A549 treated with Hydrocortisone at 1 μM for 4 hours (cell line): ENCODE data around the gene SLU7. TPM values are rescaled to one million over a fixed set of nuclear protein-coding genes. Genes with fewer than 3 reads are reported as not detected.

Experiments
- total RNA-seq: library from RNA; stranded (reverse); fragments of 200-300 nt; extraction: Qiagen RNA extraction; gene quantifications from 5 replicates; pipeline ENCODE4 v1.2.3, GENCODE V29; 2022

Gene SLU7
- total RNA-seq: 36.2 to 67.7 TPM (median 43.2 TPM) in 5 replicates

DNA sequence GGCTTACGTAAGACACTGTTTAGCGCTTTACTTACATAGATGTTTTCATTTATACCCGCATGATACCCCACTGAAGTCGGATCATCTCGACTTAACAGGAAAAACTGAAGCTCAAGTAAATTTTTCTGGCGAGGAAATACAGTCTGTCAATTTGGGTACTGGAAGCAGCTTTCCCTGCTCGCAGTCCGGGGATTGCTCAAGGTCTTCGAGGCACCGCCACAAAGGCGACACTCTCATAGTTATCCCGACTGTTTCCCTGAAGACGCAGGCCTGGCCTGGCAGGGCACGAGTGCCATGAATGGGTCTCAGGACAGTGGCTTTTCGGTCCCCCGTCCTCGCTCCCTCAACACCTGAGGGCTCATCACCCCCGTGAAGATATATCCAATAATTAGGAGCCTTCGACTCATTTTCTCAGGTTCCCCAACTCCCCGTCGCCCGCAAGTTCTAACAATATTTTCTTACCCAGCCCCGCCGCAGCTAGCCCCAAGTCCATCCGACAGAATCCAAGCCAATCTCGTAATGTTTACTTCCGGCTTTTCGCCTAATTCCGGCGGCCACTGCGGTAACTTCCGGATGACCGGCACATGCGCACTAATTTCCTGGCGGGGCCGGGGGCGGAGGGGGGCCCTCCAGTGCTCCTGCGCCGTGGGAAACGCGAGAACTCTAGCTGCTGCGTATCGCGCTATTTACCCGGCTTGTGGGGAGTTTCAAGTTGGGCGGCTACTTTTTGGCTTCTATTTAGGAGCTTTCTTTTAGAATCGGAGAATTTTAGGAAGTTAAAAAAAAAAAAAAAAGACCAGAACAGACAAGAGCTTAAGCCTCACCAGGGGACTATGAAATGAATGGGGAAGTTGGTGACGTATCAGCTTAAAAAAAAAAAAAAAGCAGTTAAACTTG, at the start of gene SLU7:
Gene SLU7, minus strand, starts transcription at position 521 of the 897 bp plus-strand sequence. CDS start 3,787 bp downstream, outside the sequence.

GRCh38 chr5:160421625-160422258, 2.9 kb upstream of the SLU7 start, which contains the start of gene PTTG1:
PTTG1 (plus strand) TSS chr5:160421855; CDS start chr5:160422313, 458 bp downstream.

DNA sequence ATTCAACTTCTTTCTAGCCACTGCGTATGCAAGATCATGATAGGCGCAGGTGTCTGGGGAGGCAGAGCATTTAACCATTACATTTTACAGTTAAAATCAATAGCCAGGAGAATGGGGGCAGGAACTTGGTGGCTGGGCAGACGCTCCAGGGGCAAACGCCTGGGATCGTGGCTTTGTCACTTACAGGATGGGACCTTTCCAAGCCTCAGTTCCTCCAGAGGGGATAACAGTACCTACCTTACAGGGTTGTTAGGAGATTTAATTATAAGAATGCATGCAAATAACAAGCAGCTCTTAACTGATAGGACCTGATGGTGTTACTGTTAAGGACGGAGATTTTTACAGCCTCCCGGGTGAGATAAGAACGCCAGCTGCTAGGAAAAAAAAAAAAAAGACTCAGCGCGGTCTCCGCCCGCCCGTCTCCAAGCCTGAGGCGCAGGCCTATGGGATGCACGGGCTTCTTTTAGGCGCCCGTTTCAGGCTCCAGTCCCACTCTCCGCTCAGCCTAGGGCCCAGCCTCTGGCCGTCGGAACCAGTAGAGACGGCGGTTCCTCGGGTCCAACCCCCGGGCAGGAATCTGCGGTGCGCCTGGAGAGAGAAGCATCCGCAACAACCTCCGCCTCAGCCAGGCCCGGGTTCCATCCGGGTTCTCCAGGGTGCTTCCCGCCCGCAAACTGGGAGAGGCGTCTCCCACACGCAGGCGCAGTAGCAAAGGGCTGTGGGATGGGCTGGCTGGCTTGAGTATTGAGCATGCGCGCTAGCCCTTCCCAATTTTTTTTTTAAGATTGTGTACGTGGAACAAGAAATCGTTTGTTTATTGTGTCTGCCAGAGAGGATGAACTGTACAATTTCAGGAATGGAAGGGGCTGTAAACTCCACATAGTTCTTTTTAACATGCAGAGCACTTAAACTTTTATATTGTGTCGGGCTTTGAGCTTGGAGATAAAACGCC, 19.2 kb downstream of the SLU7 start, which contains the start of gene FAM200C:
Gene FAM200C, minus strand, starts transcription at position 653 of the 952 bp plus-strand sequence. CDS start 4,564 bp downstream, outside the sequence.

GRCh38 chr5:160369990-160370712, 48.7 kb downstream of the SLU7 start, which contains the start of gene C1QTNF2:
C1QTNF2 (minus strand) TSS chr5:160370626; CDS start chr5:160355011, 15,615 bp downstream.

Other genes with a start within 250 kb of the SLU7 start
- gene FABP6, start 189.6 kb downstream of the SLU7 start, total RNA-seq: 0.53 to 1.6 TPM (median 0.91 TPM) in 5 replicates
- gene CCNJL, start 106.5 kb downstream of the SLU7 start, total RNA-seq: 9.9 to 14.0 TPM (median 10.9 TPM) in 5 replicates
- gene C1QTNF2, start 48.5 kb downstream of the SLU7 start, total RNA-seq: 0.06 to 0.12 TPM (median 0.08 TPM) in 5 replicates
- gene FAM200C, start 19.0 kb downstream of the SLU7 start, total RNA-seq: 1.6 to 2.1 TPM (median 1.7 TPM) in 5 replicates
- gene PTTG1, start 2.8 kb upstream of the SLU7 start, total RNA-seq: 188 to 246 TPM (median 205 TPM) in 5 replicates